Endothelial cell of umbilical vein (primary cell): ENCODE data around the gene CRABP1. TPM values are rescaled to one million over a fixed set of nuclear protein-coding genes. Genes with fewer than 3 reads are reported as not detected.

Source experiments
- BruUV-seq: library from RNA; stranded (reverse); fragments of 400-500 nt; replicated peaks from 2 replicates; lab custom pipeline; 2021; lab: Mats Ljungman, UMichigan
- CTCF ChIA-PET: fragments of 300-600, 350-600 bp; sonication (Branson Sonifier 250); formaldehyde crosslinking; loops from one replicate; lab custom pipeline; 2021; ENCODE audit warnings: antibody characterized with exemption, inconsistent platforms; lab: Charles Lee
- POLR2A ChIA-PET: fragments of 300-600, 350-600 bp; sonication (Branson Sonifier 250); formaldehyde crosslinking; loops from one replicate; lab custom pipeline; 2021; ENCODE audit warnings: antibody characterized with exemption, inconsistent platforms; lab: Charles Lee
- DNase-seq: peaks from one replicate; pipeline ENCODE4 v3.0.0-alpha.2; 2011; ENCODE audit warnings: low read depth, low spot score
- FAIRE-seq: peaks from 2 replicates; lab custom pipeline; 2011; peaks lifted over from hg19 to GRCh38; lab: Jason Lieb, UNC
- H2AFZ ChIP-seq: 2 replicates; pipeline ENCODE4 v1.6.0; 2012; ENCODE audit warnings: low read depth, low read length, control low read depth, inconsistent platforms
- H3K27ac ChIP-seq: 2 replicates; pipeline ENCODE4 v1.5.1; 2011; ENCODE audit warnings: low read depth, mild to moderate bottlenecking, control low read depth, low read length, moderate library complexity; ENCODE audit not compliant: insufficient read depth
- H3K27me3 ChIP-seq, 2 experiments: 2 replicates each; pipeline versions ENCODE4 v1.6.0 to v1.6.1; 2011; ENCODE audit warnings: low read length in 2 of 2, mixed read lengths in 1 of 2; ENCODE audit not compliant: control insufficient read depth in 2 of 2, insufficient read depth in 2 of 2
- H3K36me3 ChIP-seq, 2 experiments: 2 replicates in 1 of 2; 3 replicates in 1 of 2; pipeline ENCODE4 v1.5.1; 2011; ENCODE audit warnings: low read length in 2 of 2, mild to moderate bottlenecking in 1 of 2, moderate library complexity in 1 of 2; ENCODE audit not compliant: control insufficient read depth in 2 of 2, insufficient read depth in 2 of 2; ENCODE audit errors: extremely low read depth in 1 of 2
- H3K4me1 ChIP-seq: 3 replicates; pipeline ENCODE4 v1.5.1; 2011; ENCODE audit warnings: mild to moderate bottlenecking, low read length; ENCODE audit not compliant: control insufficient read depth, insufficient read depth; ENCODE audit errors: extremely low read depth
- H3K4me2 ChIP-seq: 2 replicates; pipeline ENCODE4 v1.6.1; 2011; ENCODE audit warnings: low read length, control low read depth, mixed read lengths; ENCODE audit not compliant: insufficient read depth
- H3K4me3 ChIP-seq, 3 experiments: fragments of 200-600 bp in 1 of 3; sonication (generic), shearing (Covaris generic) in 1 of 3; replicated peaks in 1 of 3; 2 replicates each; pipeline ENCODE4 v1.5.1; 2011 to 2016; ENCODE audit warnings: control low read depth in 3 of 3, low read length in 3 of 3, mild to moderate bottlenecking in 2 of 3, inconsistent platforms in 1 of 3, low read depth in 1 of 3, moderate library complexity in 1 of 3; ENCODE audit not compliant: insufficient read depth in 1 of 3
- H3K79me2 ChIP-seq: 2 replicates; pipeline ENCODE4 v1.6.0; 2012; ENCODE audit warnings: low read length, inconsistent platforms; ENCODE audit not compliant: control insufficient read depth, insufficient read depth
- H3K9ac ChIP-seq: replicated peaks from 2 replicates; pipeline ENCODE3; 2011; ENCODE audit warnings: low read length, control low read depth; ENCODE audit not compliant: insufficient read depth; ENCODE audit errors: extremely low read depth
- H3K9me1 ChIP-seq: replicated peaks from 3 replicates; pipeline ENCODE4 v1.6.0; 2011; ENCODE audit warnings: mild to moderate bottlenecking, low read length; ENCODE audit not compliant: control insufficient read depth, insufficient read depth; ENCODE audit errors: extremely low read depth
- H3K9me3 ChIP-seq: replicated peaks from 2 replicates; pipeline ENCODE4 v1.5.1; 2012; ENCODE audit warnings: low read length, inconsistent platforms; ENCODE audit not compliant: control insufficient read depth, insufficient read depth
- H4K20me1 ChIP-seq: replicated peaks from 2 replicates; pipeline ENCODE3; 2011; ENCODE audit warnings: mild to moderate bottlenecking, low read length; ENCODE audit not compliant: control insufficient read depth, insufficient read depth; ENCODE audit errors: extremely low read depth
- CTCF ChIP-seq, 2 donors: IDR thresholded peaks; 1 replicate in 1 of 2; 2 replicates in 1 of 2; pipeline ENCODE4 v1.5.1; 2011; ENCODE audit warnings: low read length in 2 of 2, mild to moderate bottlenecking in 2 of 2, moderate library complexity in 2 of 2, control low read depth in 1 of 2, inconsistent platforms in 1 of 2, low read depth in 1 of 2; ENCODE audit not compliant: insufficient read depth in 1 of 2; ENCODE audit errors: extremely low read depth in 1 of 2
- EZH2 ChIP-seq: IDR thresholded peaks from 2 replicates; pipeline ENCODE4 v1.6.1; 2012; ENCODE audit warnings: borderline replicate concordance, low read depth, mild to moderate bottlenecking, moderate library complexity, low read length, inconsistent platforms; ENCODE audit not compliant: severe bottlenecking
- FOS ChIP-seq: IDR thresholded peaks from 2 replicates; pipeline ENCODE4 v1.6.1; 2011; ENCODE audit warnings: mild to moderate bottlenecking, low read length, moderate library complexity, borderline replicate concordance; ENCODE audit not compliant: insufficient read depth
- GATA2 ChIP-seq: IDR thresholded peaks from 2 replicates; pipeline ENCODE4 v1.7.0; 2011; ENCODE audit warnings: low read depth, mild to moderate bottlenecking, moderate library complexity, mixed read lengths, low read length; ENCODE audit not compliant: insufficient read length, insufficient read depth
- JUN ChIP-seq: IDR thresholded peaks from 2 replicates; pipeline ENCODE4 v1.6.1; 2011; ENCODE audit warnings: borderline replicate concordance, low read depth; ENCODE audit not compliant: insufficient read length, insufficient read depth
- MAX ChIP-seq: IDR thresholded peaks from 2 replicates; pipeline ENCODE4 v1.6.1; 2011; ENCODE audit not compliant: insufficient read depth, insufficient read length
- MYC ChIP-seq: IDR thresholded peaks from one replicate; pipeline ENCODE4 v1.6.1; 2011; ENCODE audit warnings: mild to moderate bottlenecking, low read depth, low read length
- POLR2A ChIP-seq: IDR thresholded peaks from 2 replicates; pipeline ENCODE4 v1.6.1; 2012; ENCODE audit warnings: low read depth, mild to moderate bottlenecking, control low read depth, low read length
- POLR2AphosphoS5 ChIP-seq: IDR thresholded peaks from 2 replicates; pipeline ENCODE4 v1.6.1; 2012; ENCODE audit warnings: low read depth, mild to moderate bottlenecking, control low read depth, low read length, moderate library complexity; ENCODE audit not compliant: insufficient read depth
- dilution Hi-C: fragments of 300-500 bp; cut with MboI; formaldehyde crosslinking; loops from one replicate; pipeline ENCODE4 v1.15.0; 2019; ENCODE audit warnings: low sequenced_read_pairs; ENCODE audit not compliant: extremely low pct_ligation_motif_present
- intact Hi-C: fragments of 100-400 bp; cut with micrococcal nuclease; formaldehyde crosslinking; loops from one replicate; pipeline ENCODE4 v1.10.0; 2022
- polyA plus RNA-seq, 4 experiments: library from polyadenylated mRNA; depleted of rRNA in 3 of 4; stranded (reverse) in 3 of 4; unstranded in 1 of 4; fragments of >200 nt; gene quantifications; 2 replicates each; pipeline versions ENCODE4 v1.2.1 to v1.2.3, GENCODE V29; 2011 to 2012; ENCODE audit warnings: missing spikeins in 1 of 4
- total RNA-seq: library from RNA; stranded (reverse); gene quantifications from 2 replicates; pipeline ENCODE4 v1.2.3, GENCODE V29; 2021

CRABP1 gene
- total and polyA plus RNA-seq, 2 donors (not counting 3 experiments of a cell fraction or from before 2014, with no cell fraction given), result 0.11 TPM; not detected in 1

GRCh38 chr15:78396186-78396814 lies 56.1 kb downstream of the CRABP1 start:
- Histone ChIP-seq H3K4me1 (no peaks in the 10 kb centered on the region), H3K9me3 (no peaks in the 10 kb centered on the region), H2AFZ (no peak overlapping the region), H4K20me1 (no peaks in the 10 kb centered on the region), H3K27ac (no peak overlapping the region), H3K4me2 (no peak overlapping the region), H3K79me2 (no peaks in the 10 kb centered on the region), H3K4me3 (no peak overlapping the region), H3K9ac (no peak overlapping the region), H3K36me3 (no peaks in the 10 kb centered on the region), H3K9me1 (no peaks in the 10 kb centered on the region), H3K27me3 (peaks cover 0 to 12% of the 10 kb centered on the region in 2 experiments)
- DNase-seq (no peak), FAIRE-seq (no peak)
- intact Hi-C loops, result no loop called here
- TF ChIP-seq MAX, result no peak
- no peak for TF ChIP-seq POLR2A
- no peak for TF ChIP-seq EZH2
- TF ChIP-seq GATA2, result no peak
- no peak for TF ChIP-seq CTCF (IDR thresholded peaks at IDR 0.05; ENCODE audit: extremely low read depth in 1 of 2, insufficient read depth in 1 of 2, low read depth in 1 of 2, low read length in 2 of 2)
- no peak for TF ChIP-seq POLR2AphosphoS5
- no peak for TF ChIP-seq JUN
- no peak for TF ChIP-seq MYC
- no peak for TF ChIP-seq FOS
- POLR2A ChIA-PET, result no interaction called here
- CTCF ChIA-PET, result interaction anchor here (1.1 to 2.5 kb wide), 3 partner anchors 11 to 87 kb away, joined by 3 to 8 read pairs (median 3); no protein-coding TSS in a partner anchor
- BruUV-seq, result no TSS peak
- dilution Hi-C loops, result no loop called here
